Endometrial microvascular endothelial cells (primary cell): ENCODE measurements around the gene NUMBL. TPM values are rescaled to one million over a fixed set of nuclear protein-coding genes. Genes with fewer than 3 reads are reported as not detected.
"Not testable (repeated sequence)": the region's sequence is repeated elsewhere in the genome, so short reads cannot be mapped to it uniquely, and the experiment has no call there.

Source experiments
- in situ Hi-C: cut with HindIII; loops from 2 replicates; pipeline ENCODE4 v1.10.0; 2017; ENCODE audit warnings: low sequenced_read_pairs, low pct_unique_long_range_greater_than_20kb; ENCODE audit errors: inconsistent ontology term
- total RNA-seq: library from RNA; depleted of rRNA; stranded (reverse); fragments of >200 nt; gene quantifications from one replicate; pipeline ENCODE4 v1.2.3, GENCODE V29; 2015; ENCODE audit errors: inconsistent ontology term

The NUMBL gene
- total RNA-seq, 1 donor from 2014 or later: 33.1 TPM

- in situ Hi-C loops: no loop called here
Observed at GRCh38 chr19:40672573-40673299, 17.7 kb downstream of the NUMBL start.

DNA sequence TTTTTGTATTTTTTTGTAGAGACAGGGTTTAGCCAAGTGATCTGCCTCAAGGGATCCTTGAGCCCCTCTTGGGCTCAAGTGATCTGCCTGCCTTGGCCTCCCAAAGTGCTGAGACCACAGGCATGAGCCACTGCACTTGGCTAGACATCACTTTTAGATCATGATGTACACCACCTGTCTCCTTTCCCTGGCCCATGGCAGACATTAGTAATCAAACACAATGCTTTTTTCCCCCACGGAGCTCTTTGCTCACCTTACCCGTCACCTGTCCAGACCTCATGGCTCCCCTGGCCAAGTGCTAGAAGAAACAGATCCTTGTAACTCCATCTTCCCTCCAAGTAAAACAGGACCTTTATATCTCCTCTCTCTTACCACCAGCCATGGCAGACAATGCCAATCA lies 18.4 kb downstream of the NUMBL start:
- in situ Hi-C loops: no loop called here

GRCh38 chr19:40671404-40671803 lies 19.0 kb downstream of the NUMBL start:
- in situ Hi-C loops: no loop called here

DNA sequence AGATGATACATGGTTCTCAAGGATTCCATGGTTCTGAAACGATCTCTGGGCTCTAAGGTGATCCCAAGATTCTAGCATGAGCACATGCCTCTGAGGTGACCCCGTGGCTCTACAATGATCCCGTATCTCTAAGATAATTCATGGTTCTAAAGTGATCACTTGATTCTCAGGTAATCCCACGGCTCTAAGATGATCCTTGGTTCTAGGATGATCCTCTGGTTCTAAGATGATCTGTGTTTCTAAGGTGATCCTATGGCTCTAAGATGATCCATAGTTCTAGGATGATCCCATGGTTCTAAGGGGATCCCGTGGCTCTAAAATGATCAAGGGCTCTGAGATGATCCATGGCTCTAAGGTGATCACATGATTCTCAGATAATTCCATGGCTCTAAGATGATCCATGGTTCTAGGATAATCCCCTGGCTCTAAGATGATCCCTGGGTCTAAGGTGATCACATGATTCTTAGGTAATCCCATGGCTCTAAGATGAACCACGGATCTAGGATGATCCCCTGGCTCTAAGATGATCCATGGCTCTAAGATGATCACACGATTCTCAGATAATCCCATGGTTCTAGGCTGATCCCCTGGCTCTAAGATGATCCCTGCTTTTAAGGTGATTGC lies 21.3 kb downstream of the NUMBL start:
- in situ Hi-C loops: no loop called here

DNA sequence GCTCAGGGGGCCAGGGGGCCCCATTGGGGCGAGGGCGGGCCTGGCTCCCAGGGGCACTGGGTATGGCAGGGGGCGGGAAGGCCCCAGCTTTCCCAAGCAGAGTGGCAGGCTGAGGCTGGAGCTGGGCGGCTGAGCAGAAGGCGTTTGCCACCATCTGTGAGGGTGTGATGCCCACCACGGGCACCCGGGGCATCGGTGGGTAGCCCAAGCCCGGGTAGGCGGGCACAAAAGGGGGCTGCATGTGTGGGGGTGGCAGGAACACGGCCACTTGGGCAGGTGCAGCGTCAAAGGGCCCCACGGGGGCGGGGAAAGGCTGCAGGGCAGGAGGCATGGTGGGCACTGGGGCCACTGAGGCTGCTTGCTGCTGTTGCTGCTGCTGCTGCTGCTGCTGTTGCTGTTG lies 22.8 kb downstream of the NUMBL start:
- in situ Hi-C loops: no loop called here

DNA sequence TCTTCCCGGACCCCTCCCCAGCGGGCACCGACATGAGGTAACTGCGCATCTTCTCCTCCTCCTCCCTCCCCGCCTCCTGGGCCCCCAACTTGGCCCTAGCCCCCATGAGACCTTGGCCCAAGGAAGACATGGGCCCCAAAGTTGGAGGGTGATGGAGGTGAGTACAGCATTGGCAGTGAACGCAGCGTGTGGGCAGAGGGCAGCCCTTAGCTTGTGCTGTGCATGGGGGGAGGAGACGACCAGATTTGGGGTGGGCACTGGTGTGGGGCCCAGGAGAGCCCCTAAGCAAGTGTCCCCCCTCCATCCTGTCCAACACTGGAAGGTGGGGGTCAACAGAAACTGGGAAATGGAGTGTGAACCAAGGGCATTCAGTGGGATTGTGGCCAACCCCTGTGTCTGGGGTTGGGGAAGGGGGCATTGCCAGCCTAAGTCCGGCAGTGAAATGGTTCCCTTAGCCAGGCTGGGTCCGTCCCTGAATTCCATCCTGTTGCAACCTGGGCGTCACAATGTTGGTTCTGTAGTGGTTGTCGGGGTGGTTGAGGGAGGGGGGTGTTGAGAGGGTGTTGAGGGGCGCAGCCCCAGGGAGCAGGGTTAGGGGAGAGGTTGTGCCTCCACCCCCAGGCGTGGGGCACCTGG lies 23.5 kb downstream of the NUMBL start:
- in situ Hi-C loops: no loop called here

GRCh38 chr19:40663695-40664692 lies 26.5 kb downstream of the NUMBL start:
- in situ Hi-C loops: no loop called here

DNA sequence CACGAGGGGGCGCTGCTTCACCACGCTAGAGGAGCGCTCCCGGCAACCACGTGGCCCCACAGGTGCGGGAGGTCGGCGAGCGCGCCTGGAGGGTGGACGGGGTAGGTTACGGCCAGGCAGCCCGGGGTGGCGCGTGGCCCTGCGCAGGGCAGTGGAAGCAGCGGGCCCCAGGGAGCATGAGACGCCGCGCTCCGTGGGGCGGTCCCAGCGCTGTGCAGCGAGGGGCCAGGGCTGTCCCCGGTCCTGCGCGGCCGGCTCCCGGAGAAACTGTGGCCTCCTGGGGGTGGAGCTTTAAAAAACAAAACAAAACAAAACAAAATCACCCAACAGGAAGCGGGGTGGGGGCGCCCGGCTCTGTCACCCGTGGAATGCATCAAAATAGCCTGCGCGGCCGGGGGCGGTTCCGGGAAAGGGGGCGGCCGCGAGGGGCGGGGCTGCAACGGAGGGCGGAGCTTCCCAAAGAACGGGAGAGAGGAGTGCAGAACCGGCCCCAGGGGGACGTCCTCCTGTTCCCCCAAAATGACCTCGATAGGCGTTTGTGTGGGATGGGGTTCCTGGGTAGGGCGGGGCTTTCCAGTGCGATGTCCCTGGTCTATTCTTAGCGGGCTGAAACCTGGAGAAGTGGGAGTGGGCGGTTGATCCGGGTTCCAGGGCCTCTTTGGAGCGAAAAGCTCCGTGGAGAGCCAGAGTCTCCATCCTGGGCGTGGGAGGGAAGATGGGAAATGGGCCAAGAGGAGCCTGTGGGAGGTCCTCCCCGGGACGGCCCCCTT lies 27.3 kb downstream of the NUMBL start:
- in situ Hi-C loops: no loop called here

- in situ Hi-C loops: no loop called here
Observed at GRCh38 chr19:40661616-40662015, 28.8 kb downstream of the NUMBL start.

DNA sequence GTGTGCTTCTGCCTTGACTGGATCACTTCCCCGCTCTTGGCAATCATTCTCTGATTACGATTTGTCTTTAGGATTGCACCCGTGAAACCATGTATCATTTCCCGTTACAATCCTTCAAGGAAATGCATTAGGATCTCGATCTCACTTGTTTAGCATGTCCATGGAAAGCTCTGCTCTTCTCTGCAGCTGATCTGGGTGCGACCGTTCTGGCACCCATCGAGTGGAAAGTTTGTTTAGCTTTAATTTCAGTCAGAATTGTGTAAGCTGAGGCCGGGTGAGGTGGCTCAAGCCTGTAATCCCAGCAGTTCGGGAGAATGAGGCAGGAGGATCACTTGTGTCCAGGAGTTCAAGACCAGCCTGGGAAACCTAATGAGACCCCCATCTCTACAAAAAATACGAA lies 30.9 kb downstream of the NUMBL start:
- in situ Hi-C loops: no loop called here

DNA sequence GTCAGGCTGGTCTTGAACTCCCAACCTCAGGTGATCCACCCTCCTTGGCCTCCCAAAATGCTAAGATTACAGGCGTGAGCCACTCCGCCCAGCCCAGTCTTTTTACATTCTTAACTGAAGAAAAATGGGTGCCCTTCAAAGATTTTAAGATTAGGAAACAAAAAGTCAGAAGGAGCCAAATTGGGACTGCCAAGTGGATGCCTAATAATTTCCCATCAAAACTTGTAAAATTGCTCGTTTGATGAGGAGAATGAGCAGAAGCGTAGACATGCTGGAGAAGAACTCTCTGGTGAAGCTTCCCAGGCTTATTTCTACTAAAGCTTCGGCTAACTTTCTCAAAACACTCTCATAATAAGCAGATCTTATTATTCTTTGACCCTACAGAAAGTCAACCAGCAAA lies 31.3 kb downstream of the NUMBL start:
- in situ Hi-C loops: no loop called here

DNA sequence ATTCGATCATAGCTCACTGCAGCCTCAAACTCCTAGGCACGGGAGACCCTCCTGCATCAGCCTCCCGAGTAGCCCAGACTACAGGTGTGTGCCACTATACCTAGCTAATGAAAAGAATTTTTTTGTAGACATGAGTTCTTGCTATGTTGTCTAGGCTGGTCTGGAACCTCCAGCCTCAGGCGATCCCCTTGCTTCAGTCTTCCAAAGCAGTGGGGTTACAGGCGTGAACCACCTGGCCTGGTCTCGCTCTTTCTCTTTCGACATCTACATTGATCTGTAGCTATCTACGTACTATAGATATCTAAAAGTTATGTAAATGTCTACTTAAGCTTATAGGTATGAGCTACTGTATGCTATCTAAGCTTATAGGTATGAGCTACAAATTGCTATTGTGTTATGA lies 32.4 kb downstream of the NUMBL start:
- in situ Hi-C loops: no loop called here

DNA sequence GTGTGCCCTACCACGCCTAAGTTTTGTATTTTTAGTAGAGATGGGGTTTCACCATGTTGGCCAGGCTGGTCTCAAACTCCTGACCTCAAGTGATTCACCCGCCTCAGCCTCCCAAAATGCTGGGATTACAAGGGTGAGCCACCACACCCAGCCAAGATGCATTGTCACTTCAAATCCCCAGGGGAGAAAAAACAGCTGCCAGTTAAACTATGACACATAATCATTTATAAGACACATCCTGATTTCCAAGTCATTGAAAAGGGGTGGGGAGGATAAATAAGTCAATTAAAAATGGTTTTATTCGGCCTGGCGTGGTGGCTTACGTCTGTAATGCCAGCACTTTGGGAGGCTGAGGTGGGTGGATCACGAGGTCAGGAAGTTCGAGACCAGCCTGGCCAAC lies 34.8 kb downstream of the NUMBL start:
- in situ Hi-C loops: not testable (repeated sequence)

DNA sequence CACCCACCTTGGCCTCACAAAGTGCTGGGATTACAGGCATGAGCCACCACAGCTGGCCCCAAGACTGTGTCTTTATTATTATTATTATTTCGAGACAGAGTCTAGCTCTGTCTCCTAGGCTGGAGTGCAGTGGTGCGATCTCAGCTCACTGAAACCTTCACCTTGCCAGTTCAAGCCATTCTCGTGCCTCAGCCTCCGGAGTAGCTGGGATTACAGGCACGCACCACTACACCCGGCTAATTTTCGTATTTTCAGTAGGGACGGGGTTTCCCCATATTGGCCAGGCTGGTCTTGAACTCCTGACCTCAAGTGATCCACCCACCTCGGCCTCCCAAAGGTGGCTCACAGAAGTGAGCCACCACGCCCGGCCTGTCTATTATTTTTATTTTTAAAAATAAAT lies 38.1 kb downstream of the NUMBL start:
- in situ Hi-C loops: not testable (repeated sequence)

DNA sequence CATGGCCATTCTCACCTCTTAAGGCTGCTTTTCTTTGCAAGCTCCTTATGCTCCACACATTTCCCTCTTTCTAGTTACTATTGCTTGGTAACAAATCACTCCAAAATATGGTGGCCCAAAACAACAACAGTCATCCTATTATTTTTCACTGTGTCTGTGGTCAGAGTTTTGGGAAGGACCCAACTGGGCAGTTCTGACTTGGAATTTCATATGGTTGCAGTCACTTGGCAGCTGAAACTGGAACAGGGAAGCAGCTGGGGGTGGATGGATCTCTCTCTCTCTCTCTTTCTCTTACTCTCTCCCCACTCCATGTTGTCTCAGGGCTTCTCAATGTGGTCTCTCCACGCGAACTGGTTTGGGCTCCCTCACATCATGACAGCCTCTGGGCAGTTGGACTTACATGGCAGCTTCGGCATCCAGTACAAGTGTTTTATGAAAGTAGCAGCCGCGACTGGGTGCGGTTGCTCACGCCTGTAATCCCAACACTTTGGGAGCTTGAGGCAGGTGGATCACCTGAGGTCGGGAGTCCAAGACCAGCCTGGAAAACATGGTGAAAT lies 39.6 kb downstream of the NUMBL start:
- in situ Hi-C loops: no loop called here

DNA sequence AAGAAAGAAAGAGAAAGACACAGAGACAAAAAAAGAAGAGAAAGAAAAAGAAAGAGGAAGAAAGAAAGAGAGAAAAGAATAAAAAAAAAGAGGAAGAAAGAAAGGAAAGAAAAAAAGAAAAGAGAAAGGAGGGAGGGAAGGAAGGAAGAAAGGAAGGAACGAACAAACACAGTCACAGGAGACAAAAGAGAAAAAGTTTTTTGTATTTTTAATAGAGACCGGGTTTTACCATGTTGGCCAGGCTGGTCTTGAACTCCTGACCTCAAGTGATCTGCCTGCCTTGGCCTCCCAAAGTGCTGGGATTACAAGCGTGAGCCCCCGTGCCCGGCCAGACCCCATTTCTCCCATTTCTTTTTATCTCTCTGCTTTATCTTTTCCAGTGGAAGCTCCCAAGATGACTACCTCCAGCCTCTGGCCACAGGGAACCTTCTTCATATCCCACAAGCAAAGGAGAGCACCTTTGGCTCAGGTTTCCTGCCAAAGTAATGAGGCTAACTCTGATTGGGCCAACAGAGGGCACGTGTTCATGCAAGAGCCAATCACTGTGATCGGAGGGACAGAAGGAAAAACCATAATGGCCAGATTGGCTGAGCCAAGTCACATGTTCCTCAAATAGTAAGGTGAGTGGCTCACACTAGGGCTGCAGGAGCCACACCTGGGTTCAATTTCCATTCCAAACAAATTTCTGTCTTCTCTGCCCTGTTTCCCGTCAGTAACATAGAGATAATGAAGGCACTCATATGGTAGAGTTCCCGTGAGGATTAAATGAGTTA lies 40.4 kb downstream of the NUMBL start:
- in situ Hi-C loops: not testable (repeated sequence)

DNA sequence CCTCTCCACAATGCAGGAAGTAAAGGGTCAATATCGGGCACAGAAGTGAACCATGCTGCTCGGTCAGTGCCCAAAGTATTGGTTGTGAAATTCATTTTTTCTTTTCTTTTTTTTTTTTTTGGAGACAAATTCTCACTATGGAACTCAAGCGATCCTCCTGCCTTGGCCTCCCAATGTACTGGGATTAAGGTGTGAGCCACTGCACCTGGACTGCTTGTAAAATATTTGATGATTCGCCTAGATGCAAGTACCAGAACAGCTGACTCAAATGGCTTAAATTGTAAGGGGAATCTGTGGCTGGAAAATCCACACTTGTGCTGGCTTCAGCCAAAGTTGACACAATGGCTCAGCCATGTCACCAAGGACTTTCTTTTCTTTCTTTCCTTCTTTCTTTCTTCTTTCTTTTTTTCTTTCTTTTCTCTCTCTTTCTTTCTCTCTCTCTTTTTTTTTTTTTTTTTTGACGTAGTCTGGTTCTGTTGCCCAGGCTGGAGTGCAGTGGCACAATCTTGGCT lies 43.7 kb downstream of the NUMBL start:
- in situ Hi-C loops: no loop called here
